Liver (tissue), 9 donors: Measurements from ENCODE around the gene MAN2A2. TPM values are rescaled to one million over a fixed set of nuclear protein-coding genes. Genes with fewer than 3 reads are reported as not detected.

Experiments used
- DNase-seq: peaks from one replicate; pipeline ENCODE4 v3.0.0-alpha.2; 2017; ENCODE audit warnings: low spot score
- H3K27ac ChIP-seq, 2 donors: one replicate each; pipeline ENCODE4 v1.7.0; 2013; ENCODE audit warnings: inconsistent platforms in 2 of 2, low read length in 2 of 2, control low read depth in 1 of 2, low read depth in 1 of 2, mild to moderate bottlenecking in 1 of 2
- H3K27me3 ChIP-seq, 4 donors: one replicate each; pipeline versions ENCODE4 v1.6.1 to v1.7.0; 2013; ENCODE audit warnings: low read length in 3 of 4, inconsistent platforms in 1 of 4, mild to moderate bottlenecking in 1 of 4, moderate library complexity in 1 of 4; ENCODE audit not compliant: control insufficient read depth in 4 of 4, insufficient read depth in 4 of 4
- H3K36me3 ChIP-seq, 4 donors: one replicate each; pipeline versions ENCODE4 v1.6.1 to v1.7.0; 2013; ENCODE audit warnings: low read length in 3 of 4, mild to moderate bottlenecking in 3 of 4, low read depth in 1 of 4, moderate library complexity in 1 of 4; ENCODE audit not compliant: control insufficient read depth in 4 of 4, insufficient read depth in 3 of 4
- H3K4me1 ChIP-seq, 4 donors: one replicate each; pipeline versions ENCODE4 v1.6.1 to v1.7.0; 2013; ENCODE audit warnings: low read length in 3 of 4, mild to moderate bottlenecking in 3 of 4, moderate library complexity in 1 of 4; ENCODE audit not compliant: control insufficient read depth in 4 of 4, insufficient read depth in 4 of 4
- H3K4me3 ChIP-seq, 3 donors: one replicate each; pipeline versions ENCODE4 v1.6.1 to v1.7.0; 2013; ENCODE audit warnings: low read length in 3 of 3, control low read depth in 1 of 3, low read depth in 1 of 3, mild to moderate bottlenecking in 1 of 3
- H3K9ac ChIP-seq, 2 donors: one replicate each; pipeline ENCODE4 v1.7.0; 2013; ENCODE audit warnings: low read length in 2 of 2, mild to moderate bottlenecking in 2 of 2, moderate library complexity in 2 of 2, control low read depth in 1 of 2, low read depth in 1 of 2
- H3K9me3 ChIP-seq, 4 donors: one replicate each; pipeline versions ENCODE4 v1.6.1 to v1.7.0; 2013; ENCODE audit warnings: low read length in 3 of 4; ENCODE audit not compliant: control insufficient read depth in 4 of 4
- EGR1 ChIP-seq, 2 donors: IDR thresholded peaks; 2 replicates each; pipeline ENCODE4 v1.6.1; 2016 to 2018; ENCODE audit warnings: antibody characterized with exemption in 2 of 2, low read depth in 2 of 2
- FOXA1 ChIP-seq: IDR thresholded peaks from 2 replicates; pipeline ENCODE4 v1.6.1; 2016; ENCODE audit warnings: antibody characterized with exemption
- FOXA2 ChIP-seq: IDR thresholded peaks from 2 replicates; pipeline ENCODE4 v1.6.1; 2016; ENCODE audit warnings: antibody characterized with exemption
- GABPA ChIP-seq, 2 donors: IDR thresholded peaks in 1 of 2; conservative IDR thresholded peaks in 1 of 2; 2 replicates each; pipeline ENCODE4 v1.6.1; 2016; ENCODE audit warnings: antibody characterized with exemption in 2 of 2, mild to moderate bottlenecking in 1 of 2, moderate library complexity in 1 of 2
- HNF4A ChIP-seq, 2 donors: conservative IDR thresholded peaks; 2 replicates each; pipeline ENCODE4 v1.6.1; 2016; ENCODE audit warnings: antibody characterized with exemption in 2 of 2, mild to moderate bottlenecking in 2 of 2
- HNF4G ChIP-seq: IDR thresholded peaks from 2 replicates; pipeline ENCODE4 v1.6.1; 2016; ENCODE audit warnings: antibody characterized with exemption
- JUND ChIP-seq, 2 donors: IDR thresholded peaks; 2 replicates each; pipeline ENCODE4 v1.6.1; 2016; ENCODE audit warnings: antibody characterized with exemption in 2 of 2
- NR2F2 ChIP-seq: IDR thresholded peaks from 2 replicates; pipeline ENCODE4 v1.6.1; 2016; ENCODE audit warnings: antibody characterized with exemption
- RXRA ChIP-seq, 2 donors: IDR thresholded peaks; 2 replicates each; pipeline ENCODE4 v1.6.1; 2017 to 2018; ENCODE audit warnings: antibody characterized with exemption in 2 of 2, mild to moderate bottlenecking in 1 of 2
- SP1 ChIP-seq: IDR thresholded peaks from 2 replicates; pipeline ENCODE4 v1.6.1; 2018; ENCODE audit warnings: antibody characterized with exemption, mild to moderate bottlenecking
- TAF1 ChIP-seq: conservative IDR thresholded peaks from 2 replicates; pipeline ENCODE4 v1.6.1; 2016; ENCODE audit warnings: antibody characterized with exemption, mild to moderate bottlenecking
- WGBS: extraction: QIAGEN DNeasy Blood & Tissue Kit; methylation state at CpG from one replicate; pipeline ENCODE4 v1.1.7; 2013; 5-methylcytosine and 5-hydroxymethylcytosine counted together
- polyA plus RNA-seq, 2 donors: library from polyadenylated mRNA; stranded (reverse) in 1 of 2; unstranded in 1 of 2; fragments of 200-250 nt in 1 of 2; fragments of >200 nt in 1 of 2; fragmentation: Nextera tagmentation in 1 of 2; extraction: Ambion mirVana in 1 of 2; gene quantifications; one replicate each; pipeline versions ENCODE4 v1.2.1 to v1.2.3, GENCODE V29; 2013 to 2015
- total RNA-seq, 2 donors: library from RNA; depleted of rRNA; stranded (reverse); fragments of >200 nt; gene quantifications; one replicate each; pipeline ENCODE4 v1.2.3, GENCODE V29; 2014
- TF ChIP-seq, protein P1 (sequence below): IDR thresholded peaks from 2 replicates; pipeline ENCODE4 v1.6.1; 2016; ENCODE audit warnings: antibody characterized with exemption
- TF ChIP-seq, protein P2 (sequence below): IDR thresholded peaks from 2 replicates; pipeline ENCODE4 v1.6.1; 2016; ENCODE audit warnings: antibody characterized with exemption
- TF ChIP-seq, protein P3 (sequence below): fragments of 150-350 bp; IDR thresholded peaks from 2 replicates; pipeline ENCODE4 v1.5.1; 2017; ENCODE audit warnings: improper control_type of control experiment, low read depth, low read length; ENCODE audit not compliant: missing input control
- TF ChIP-seq, protein P4 (sequence below): IDR thresholded peaks from 2 replicates; pipeline ENCODE4 v1.6.1; 2016; ENCODE audit warnings: antibody characterized with exemption
- TF ChIP-seq, protein P5 (sequence below): IDR thresholded peaks from 2 replicates; pipeline ENCODE4 v1.6.1; 2016; ENCODE audit warnings: antibody characterized with exemption, mild to moderate bottlenecking
- donor health status: healthy.
- donor health status: healthy.
- donor health status: healthy.
- donor health status: healthy.
- donor health status: healthy.

MAN2A2 gene
- total and polyA plus RNA-seq, 4 donors: 17.3 to 111 (median 50.9) TPM

DNA sequence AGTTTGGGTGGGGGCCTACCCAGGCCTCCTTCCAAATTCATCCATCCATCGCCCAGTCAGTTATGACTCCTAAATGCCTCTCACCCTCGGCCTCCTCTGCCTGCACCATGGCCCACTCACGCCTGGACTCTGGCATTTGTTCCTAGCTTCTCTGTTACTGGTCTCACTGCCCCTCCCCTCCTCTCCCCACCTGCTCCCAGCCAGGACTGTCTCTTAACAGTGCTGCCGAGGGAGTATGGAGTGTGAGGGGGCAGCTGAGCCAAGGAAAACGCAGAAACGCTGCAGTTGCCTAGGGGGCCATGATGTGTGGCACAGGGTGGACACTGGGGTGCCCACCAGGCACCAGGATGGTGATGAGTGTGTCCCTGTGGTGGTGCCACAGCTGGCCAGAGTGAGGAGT lies 54.7 kb downstream of the MAN2A2 start:
- Histone ChIP-seq H3K9me3 (no peaks in the 10 kb centered on the region), H3K36me3 (peaks cover 2 to 27% (median 11%) of the 10 kb centered on the region in 4 donors), H3K4me1 (peaks cover 7 to 24% (median 16%) of the 10 kb centered on the region in 4 donors), H3K4me3 (no peak overlapping the region), H3K9ac (no peak overlapping the region), H3K27ac (no peak overlapping the region), H3K27me3 (no peaks in the 10 kb centered on the region)
- no peak for DNase-seq
- WGBS: 93% methylated on average over 6 of the region's 6 CpGs
- no peak for TF ChIP-seq JUND (IDR thresholded peaks at IDR 0.05)
- TF ChIP-seq, protein P1, sequence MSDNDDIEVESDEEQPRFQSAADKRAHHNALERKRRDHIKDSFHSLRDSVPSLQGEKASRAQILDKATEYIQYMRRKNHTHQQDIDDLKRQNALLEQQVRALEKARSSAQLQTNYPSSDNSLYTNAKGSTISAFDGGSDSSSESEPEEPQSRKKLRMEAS: no peak
- no peak for TF ChIP-seq NR2F2
- no peak for TF ChIP-seq FOXA1
- TF ChIP-seq RXRA (IDR thresholded peaks at IDR 0.05): no peak
- no peak for TF ChIP-seq TAF1
- no peak for TF ChIP-seq FOXA2
- TF ChIP-seq, protein P2, sequence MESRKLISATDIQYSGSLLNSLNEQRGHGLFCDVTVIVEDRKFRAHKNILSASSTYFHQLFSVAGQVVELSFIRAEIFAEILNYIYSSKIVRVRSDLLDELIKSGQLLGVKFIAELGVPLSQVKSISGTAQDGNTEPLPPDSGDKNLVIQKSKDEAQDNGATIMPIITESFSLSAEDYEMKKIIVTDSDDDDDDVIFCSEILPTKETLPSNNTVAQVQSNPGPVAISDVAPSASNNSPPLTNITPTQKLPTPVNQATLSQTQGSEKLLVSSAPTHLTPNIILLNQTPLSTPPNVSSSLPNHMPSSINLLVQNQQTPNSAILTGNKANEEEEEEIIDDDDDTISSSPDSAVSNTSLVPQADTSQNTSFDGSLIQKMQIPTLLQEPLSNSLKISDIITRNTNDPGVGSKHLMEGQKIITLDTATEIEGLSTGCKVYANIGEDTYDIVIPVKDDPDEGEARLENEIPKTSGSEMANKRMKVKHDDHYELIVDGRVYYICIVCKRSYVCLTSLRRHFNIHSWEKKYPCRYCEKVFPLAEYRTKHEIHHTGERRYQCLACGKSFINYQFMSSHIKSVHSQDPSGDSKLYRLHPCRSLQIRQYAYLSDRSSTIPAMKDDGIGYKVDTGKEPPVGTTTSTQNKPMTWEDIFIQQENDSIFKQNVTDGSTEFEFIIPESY: no peak
- no peak for TF ChIP-seq HNF4A (conservative IDR thresholded peaks at IDR 0.05)
- TF ChIP-seq, protein P3, sequence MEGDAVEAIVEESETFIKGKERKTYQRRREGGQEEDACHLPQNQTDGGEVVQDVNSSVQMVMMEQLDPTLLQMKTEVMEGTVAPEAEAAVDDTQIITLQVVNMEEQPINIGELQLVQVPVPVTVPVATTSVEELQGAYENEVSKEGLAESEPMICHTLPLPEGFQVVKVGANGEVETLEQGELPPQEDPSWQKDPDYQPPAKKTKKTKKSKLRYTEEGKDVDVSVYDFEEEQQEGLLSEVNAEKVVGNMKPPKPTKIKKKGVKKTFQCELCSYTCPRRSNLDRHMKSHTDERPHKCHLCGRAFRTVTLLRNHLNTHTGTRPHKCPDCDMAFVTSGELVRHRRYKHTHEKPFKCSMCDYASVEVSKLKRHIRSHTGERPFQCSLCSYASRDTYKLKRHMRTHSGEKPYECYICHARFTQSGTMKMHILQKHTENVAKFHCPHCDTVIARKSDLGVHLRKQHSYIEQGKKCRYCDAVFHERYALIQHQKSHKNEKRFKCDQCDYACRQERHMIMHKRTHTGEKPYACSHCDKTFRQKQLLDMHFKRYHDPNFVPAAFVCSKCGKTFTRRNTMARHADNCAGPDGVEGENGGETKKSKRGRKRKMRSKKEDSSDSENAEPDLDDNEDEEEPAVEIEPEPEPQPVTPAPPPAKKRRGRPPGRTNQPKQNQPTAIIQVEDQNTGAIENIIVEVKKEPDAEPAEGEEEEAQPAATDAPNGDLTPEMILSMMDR: no peak
- TF ChIP-seq, protein P4, sequence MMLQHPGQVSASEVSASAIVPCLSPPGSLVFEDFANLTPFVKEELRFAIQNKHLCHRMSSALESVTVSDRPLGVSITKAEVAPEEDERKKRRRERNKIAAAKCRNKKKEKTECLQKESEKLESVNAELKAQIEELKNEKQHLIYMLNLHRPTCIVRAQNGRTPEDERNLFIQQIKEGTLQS: no peak
- no peak for TF ChIP-seq EGR1 (IDR thresholded peaks at IDR 0.05; ENCODE audit: low read depth in 2 of 2)
- no peak for TF ChIP-seq GABPA (IDR thresholded peaks at IDR 0.05 in 1 of 2, conservative IDR thresholded peaks at IDR 0.05 in 1 of 2)
- TF ChIP-seq SP1: no peak
- no peak for TF ChIP-seq HNF4G
- TF ChIP-seq, protein P5, sequence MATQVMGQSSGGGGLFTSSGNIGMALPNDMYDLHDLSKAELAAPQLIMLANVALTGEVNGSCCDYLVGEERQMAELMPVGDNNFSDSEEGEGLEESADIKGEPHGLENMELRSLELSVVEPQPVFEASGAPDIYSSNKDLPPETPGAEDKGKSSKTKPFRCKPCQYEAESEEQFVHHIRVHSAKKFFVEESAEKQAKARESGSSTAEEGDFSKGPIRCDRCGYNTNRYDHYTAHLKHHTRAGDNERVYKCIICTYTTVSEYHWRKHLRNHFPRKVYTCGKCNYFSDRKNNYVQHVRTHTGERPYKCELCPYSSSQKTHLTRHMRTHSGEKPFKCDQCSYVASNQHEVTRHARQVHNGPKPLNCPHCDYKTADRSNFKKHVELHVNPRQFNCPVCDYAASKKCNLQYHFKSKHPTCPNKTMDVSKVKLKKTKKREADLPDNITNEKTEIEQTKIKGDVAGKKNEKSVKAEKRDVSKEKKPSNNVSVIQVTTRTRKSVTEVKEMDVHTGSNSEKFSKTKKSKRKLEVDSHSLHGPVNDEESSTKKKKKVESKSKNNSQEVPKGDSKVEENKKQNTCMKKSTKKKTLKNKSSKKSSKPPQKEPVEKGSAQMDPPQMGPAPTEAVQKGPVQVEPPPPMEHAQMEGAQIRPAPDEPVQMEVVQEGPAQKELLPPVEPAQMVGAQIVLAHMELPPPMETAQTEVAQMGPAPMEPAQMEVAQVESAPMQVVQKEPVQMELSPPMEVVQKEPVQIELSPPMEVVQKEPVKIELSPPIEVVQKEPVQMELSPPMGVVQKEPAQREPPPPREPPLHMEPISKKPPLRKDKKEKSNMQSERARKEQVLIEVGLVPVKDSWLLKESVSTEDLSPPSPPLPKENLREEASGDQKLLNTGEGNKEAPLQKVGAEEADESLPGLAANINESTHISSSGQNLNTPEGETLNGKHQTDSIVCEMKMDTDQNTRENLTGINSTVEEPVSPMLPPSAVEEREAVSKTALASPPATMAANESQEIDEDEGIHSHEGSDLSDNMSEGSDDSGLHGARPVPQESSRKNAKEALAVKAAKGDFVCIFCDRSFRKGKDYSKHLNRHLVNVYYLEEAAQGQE: no peak
